ENCODE data around the gene MMP17.

DNA sequence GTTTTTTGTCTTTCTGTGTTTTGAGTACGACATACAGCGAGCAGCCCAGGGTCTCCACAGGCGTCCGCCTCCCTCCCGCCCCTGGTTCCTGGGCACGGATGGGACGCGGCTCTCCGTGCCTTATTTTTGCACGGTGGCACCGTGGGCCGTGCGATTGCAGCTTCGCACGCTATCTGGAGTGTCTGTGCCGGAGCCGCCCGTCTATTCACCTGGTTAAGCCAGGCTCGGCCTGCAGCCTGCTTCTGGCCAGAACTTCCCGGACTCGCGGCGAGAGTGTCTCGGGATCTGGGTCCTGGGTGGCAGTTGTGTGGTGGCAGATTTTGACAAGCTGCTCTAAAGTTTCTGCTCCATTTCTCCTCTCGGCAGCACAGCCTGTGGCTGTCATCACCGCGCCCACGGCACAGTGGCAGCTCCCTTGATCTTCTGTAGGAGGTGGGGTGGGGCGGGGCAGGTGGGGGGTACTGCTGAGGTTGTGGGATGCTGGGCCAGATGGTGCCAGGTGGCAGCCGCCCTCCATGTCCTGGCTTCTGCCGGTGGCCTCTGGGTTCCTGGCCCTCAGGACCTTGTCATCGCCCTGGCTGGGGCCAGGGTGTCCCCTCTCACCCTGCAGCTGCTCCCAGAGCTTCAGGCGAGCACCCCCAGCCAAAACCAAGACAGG is 2.9 kb downstream of the MMP17 start:
- TF ChIP-seq, protein P1, sequence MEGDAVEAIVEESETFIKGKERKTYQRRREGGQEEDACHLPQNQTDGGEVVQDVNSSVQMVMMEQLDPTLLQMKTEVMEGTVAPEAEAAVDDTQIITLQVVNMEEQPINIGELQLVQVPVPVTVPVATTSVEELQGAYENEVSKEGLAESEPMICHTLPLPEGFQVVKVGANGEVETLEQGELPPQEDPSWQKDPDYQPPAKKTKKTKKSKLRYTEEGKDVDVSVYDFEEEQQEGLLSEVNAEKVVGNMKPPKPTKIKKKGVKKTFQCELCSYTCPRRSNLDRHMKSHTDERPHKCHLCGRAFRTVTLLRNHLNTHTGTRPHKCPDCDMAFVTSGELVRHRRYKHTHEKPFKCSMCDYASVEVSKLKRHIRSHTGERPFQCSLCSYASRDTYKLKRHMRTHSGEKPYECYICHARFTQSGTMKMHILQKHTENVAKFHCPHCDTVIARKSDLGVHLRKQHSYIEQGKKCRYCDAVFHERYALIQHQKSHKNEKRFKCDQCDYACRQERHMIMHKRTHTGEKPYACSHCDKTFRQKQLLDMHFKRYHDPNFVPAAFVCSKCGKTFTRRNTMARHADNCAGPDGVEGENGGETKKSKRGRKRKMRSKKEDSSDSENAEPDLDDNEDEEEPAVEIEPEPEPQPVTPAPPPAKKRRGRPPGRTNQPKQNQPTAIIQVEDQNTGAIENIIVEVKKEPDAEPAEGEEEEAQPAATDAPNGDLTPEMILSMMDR (IDR thresholded peaks at IDR 0.05; ENCODE audit: poor library complexity, severe bottlenecking): no peak
- TF ChIP-seq EP300 (conservative IDR thresholded peaks at IDR 0.05; ENCODE audit: poor library complexity, severe bottlenecking) (no peak), EZH2 (IDR thresholded peaks at IDR 0.05; ENCODE audit: borderline replicate concordance, insufficient read depth, low read length, poor library complexity, severe bottlenecking) (no peak)

All from neural cell (in vitro differentiated cells).